Mesenteric fat pad (tissue), 1 donor: ENCODE data around the gene AKAP12. TPM values are rescaled to one million over a fixed set of nuclear protein-coding genes. Genes with fewer than 3 reads are reported as not detected.

Experiments used
- DNase-seq: peaks from one replicate; pipeline ENCODE4 v3.0.0-alpha.2; 2020; ENCODE audit warnings: low spot score
- total RNA-seq: library from RNA; stranded (reverse); fragmentation: NEBNext Ultra II Directional; extraction: Animal tissue kit (Norgen Biotek cat#: 25700); gene quantifications from one replicate; pipeline ENCODE4 v1.2.1, GENCODE V29; 2021
- donor health status: DM: yes; HTN: yes; CAD: no.

AKAP12 gene
- total RNA-seq, 1 donor from 2014 or later = 223 TPM

DNA sequence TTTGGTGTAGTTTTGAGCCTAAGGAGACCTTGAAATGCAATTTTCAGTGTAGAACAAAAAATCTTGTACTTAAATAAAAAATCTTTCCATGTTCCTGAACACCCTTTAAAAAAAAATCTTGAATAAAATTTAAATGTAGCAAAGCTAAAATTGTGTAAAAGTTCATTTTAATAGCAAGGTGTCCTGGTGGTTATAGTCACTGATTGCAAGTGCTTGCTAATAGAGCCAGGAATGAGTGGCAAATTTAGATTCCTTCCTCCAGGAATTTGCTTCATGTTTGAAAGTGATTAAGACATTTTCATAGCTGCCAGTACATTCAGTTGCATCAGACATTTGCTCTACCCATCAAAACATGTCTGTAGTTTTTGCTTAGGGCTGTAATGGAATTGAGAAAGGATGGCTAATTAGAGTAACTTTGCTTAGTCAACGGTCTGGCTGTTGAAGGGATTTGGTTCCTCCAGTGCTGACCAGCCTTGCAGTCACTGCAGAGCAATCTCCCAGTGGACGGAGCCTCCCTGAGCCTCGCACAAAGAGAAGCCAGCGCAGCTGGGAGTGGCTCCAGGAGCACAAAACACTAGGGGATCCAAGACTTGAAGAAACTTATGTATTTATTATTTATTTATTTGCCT lies 36.5 kb downstream of the AKAP12 start:
- DNase-seq = no peak

DNA sequence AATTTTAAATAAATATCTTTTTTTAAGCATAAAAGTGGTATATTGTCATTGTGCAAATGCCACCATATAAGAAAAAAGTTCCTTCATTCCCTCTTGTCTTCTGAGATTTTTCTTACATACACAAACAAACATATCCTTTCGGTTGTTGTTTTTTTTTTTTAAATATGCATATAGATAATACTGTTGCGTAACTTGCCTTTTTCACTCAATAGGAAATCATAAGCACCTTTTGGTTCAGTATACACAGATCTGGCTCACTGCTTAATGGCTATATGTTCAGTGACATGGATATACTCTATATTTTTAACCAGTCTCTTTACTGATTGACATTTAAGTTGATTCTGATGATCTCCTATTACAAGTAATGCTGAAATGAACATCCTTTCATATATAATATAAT lies 40.1 kb downstream of the AKAP12 start:
- no peak for DNase-seq

DNA sequence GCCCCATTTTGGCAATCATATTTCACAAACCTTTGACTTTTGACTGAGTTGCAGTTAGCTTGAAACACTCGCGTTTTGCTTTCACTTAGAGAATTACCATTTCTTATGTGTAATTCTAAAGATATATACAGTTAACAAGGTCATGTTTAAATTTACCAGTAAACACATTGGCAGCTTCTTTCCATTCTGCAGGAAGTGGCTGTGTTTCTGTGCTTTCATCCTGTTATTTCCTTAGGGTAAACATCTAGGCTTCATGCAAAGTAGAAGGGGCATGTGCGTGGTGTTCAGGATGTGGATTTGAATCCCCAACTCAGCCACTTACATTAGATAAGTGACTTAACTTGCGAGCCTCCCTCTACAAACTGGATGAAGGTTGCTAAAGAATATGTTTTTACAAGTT lies 41.1 kb downstream of the AKAP12 start:
- no peak for DNase-seq

- no peak for DNase-seq
Observed at GRCh38 chr6:151284012-151284411, 44.2 kb downstream of the AKAP12 start.

GRCh38 chr6:151284548-151285017 lies 44.8 kb downstream of the AKAP12 start:
- no peak for DNase-seq

- DNase-seq = no peak
Observed at GRCh38 chr6:151285122-151285521, 45.4 kb downstream of the AKAP12 start.

DNA sequence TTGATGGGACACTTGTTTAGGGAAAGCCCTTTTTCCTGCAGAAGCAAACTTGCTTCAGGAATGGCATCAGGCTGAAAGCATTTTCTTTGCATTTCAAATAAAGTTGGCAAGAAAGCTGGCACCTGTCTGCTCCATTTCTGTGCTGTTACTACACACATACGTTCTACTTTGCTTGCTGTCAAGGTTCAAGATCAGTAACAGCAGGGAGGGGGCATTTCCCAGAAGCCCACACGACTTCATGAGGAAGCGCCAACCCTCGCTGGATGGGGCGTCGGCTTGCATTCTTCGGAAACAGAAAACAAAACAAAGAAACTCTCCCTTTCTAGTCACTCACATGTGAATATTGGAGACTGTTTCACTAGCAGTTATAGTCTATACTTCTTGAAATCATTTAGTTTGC lies 46.4 kb downstream of the AKAP12 start:
- DNase-seq = no peak

GRCh38 chr6:151288712-151289398 lies 49.1 kb downstream of the AKAP12 start:
- DNase-seq = no peak

DNA sequence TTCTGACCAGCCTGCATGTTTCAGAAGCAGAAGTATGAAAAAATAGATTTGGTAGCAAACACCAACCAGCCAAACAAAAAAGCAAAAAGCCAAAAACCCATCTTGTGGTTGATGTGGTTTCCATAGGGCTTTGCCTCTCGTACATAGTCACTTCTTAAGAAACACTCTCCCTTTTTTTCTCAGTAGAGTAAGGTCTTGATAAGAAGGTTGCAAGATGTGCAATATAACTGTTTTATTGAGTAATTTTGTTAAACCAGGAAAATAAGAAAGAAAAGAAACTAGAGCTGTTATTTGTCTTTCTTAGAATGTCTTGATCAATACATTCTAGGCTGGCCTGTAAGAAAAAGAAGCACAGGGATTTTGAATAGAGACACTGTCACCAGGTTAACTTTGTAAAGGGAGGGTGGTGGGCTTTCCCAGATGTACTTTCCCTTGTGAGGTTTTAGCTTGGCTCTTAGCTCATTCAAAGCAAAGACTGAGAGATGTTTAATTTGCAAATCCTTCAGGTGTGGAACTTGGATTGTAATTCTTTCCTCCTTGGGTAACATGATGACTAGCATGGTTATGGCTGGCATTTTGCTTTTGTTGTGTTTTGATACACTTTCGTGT lies 49.7 kb downstream of the AKAP12 start:
- DNase-seq = no peak

DNA sequence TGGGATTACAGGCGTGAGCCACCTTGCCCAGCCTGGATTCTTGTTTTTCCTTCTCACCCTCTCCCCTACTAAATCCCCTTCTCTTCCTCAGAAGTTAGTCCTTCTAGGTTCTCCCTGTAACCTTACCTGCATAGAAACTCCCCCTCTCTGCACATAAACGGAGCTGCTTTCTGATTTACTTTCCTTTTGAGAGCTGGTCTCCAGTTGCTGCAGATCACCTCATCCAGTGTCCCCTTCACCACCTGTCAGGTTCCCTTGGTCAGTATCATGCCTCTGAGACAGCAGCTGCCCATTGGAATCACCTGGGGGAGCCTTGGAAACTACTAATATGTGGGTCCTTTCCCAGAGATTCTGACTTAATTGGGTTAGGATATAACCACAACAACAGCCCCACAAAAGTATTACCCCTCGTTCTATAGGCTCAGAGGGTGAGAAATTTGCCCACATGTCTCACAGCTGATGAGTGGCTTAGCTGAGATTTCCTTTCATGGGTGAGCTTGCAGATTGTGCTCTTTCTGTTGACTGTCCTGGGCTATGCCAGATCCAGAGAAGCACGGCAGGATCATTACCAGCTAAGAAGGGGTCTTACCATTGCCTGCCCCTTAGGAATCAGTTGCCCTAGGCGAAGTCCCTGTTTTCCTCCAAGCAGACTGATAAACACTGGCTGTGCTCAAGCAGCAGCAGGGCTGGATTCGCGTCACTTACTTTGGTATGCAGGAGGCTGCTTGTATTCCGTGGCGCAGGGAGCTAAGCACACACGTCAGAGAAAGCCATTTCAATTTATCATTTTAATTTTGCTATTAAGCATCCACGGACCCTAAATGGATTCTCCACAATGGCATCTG lies 51.3 kb downstream of the AKAP12 start:
- DNase-seq = no peak

DNA sequence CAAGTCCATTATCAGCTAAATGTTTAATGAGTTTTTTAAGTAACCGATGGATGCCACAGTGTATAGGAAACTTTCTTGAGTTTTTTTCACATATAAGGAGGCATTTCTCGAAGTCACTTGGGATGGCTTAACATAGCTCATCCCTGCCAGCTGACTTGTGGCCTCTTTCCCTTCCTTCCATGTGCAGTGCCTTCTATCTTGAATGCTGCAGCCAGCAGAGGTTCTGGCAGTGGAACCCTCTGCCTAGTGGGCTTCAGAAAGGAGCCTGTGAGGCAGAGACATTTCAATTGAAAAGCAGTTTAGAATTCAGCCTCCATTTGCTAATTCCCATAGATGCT lies 51.9 kb downstream of the AKAP12 start:
- DNase-seq = no peak

- no peak for DNase-seq
Observed at GRCh38 chr6:151292974-151293687, 53.4 kb downstream of the AKAP12 start.

DNA sequence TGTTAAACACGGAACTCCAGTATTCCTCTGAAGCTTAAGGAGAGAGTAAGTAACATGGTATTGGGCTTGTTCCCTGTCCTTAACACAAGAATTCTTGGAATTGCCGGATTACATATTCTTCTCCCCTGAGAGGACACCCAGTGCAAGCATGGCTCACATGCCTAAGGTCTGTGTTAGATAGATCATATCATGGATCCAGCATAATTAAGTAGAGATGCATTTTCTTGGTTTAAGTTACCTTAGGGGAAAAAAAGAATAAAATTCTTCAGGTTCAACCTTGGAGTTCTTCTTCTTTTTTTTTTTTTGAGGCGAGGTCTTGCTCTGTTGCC lies 53.9 kb downstream of the AKAP12 start:
- DNase-seq = no peak

DNA sequence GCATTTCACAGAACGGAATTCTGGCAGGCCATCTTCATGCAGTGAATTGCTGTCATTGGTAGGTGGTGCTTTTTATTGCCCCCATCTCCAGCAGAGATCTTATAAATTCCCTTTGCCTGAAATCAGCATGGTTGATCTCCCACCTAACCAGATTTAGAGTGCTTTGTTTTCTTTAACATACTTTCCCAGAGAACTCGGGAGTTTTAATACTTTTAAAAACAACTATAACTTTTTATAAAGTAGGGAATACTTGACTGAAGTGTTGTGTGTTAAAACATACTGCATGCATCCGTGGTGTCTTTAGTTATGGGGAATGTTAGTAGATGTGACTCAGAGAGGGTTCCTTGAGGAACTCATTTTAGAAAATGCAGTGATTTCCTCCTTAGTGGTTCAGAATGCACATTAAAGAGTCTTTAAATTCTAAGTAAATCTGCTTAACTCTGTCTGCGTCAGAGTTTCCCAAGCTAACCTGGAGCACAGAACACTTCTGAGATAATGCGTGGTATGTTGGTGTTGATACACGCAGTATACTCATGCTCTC lies 54.9 kb downstream of the AKAP12 start:
- DNase-seq = no peak

DNA sequence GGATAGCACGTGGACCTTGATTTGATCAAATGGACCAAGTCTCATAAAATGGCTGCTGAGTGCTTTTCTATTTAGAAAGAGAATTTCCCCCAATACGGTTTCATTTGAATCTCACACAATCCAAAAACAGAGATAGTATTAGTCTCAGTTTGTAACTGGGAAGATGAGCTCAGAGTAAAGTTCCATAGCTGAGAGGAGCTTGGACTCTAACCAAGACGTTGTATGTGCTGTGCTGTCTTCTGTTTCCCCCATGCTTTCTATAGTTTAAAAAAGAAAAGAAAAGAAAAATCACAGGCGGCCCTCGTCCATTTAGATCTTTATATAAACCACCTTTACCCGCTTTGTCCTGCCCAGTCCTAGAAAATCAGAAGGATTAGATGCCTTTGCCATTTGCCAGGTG lies 58.1 kb downstream of the AKAP12 start:
- DNase-seq = no peak

DNA sequence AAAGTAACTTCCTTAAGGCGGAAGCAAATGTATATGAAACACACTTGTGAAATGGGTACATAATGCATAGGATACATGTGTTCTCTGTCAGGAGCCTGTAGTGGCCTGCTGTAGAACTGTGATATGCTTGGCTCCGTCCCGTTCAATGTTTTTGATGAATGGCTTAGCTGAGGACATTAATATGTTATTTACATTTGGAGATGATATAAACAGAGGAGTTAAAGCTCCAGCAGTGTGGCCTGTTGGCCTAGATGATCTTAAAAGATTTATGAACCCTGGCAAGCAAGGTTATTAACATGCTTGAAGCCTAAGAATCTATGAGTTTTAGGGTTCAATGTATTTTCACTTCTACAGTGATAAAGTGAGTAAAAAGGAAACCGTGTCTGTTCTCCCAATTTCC lies 59.2 kb downstream of the AKAP12 start:
- no peak for DNase-seq

- DNase-seq = no peak
Observed at GRCh38 chr6:151300267-151300991, 60.7 kb downstream of the AKAP12 start.

DNA sequence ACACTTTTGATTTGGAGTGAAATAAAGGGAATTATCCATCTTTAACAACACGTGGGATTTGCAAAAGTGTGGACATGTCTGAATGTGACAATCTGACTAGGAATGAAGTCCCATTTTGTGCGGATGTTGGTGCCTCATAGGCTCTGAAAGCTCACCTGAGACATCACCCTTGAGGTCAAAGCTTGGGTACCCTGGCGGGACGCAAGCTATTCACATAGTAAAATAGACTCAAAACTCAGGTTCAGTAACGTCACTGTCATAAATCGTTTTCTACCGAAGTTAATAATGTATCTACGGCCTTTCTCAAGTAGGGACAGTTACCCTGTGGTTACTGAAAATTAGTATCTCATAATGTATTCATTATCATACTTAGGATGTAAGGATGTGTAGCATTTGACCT lies 61.8 kb downstream of the AKAP12 start:
- DNase-seq = no peak

GRCh38 chr6:151303231-151303630 lies 63.5 kb downstream of the AKAP12 start:
- DNase-seq = no peak

DNA sequence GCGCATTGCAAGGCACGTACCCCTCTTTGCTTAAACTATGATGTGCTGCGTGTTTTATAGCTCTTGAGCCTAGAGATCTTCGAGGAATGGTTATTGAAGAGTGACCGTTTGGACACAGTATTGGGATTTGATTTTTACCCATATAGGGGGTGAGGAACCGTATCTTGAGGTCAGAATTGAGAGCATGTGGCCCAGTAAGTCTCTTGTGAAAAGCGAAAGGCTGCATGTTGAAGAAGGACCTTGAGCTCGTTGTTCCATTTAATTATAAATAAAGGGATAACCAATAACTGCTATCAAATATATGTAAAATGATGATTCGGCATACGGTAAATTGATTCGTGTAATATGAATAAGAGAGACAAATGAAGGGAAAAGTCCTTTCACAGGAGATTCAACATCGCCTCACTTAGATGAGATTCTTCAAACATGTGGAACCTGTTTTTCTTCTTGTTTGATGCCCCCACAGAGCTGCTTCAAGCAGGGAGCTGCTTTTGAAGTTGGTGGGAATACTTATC lies 66.6 kb downstream of the AKAP12 start:
- no peak for DNase-seq
